Neural progenitor cell (in vitro differentiated cells): Measurements from ENCODE around the gene SYT15.

Experiments used
- EZH2 ChIP-seq: fragments of 200-600 bp; sonication (generic); IDR thresholded peaks from 2 replicates; pipeline ENCODE4 v1.6.1; 2017; ENCODE audit warnings: antibody characterized with exemption, mild to moderate bottlenecking, moderate library complexity
- EZH2phosphoT487 ChIP-seq: fragments of 200-600 bp; sonication (generic); IDR thresholded peaks from 2 replicates; pipeline ENCODE4 v1.6.1; 2017; ENCODE audit warnings: antibody characterized with exemption
- TF ChIP-seq, protein P1 (sequence below): fragments of 200-600 bp; sonication (generic); IDR thresholded peaks from 2 replicates; pipeline ENCODE4 v1.5.1; 2017; ENCODE audit warnings: antibody characterized with exemption, mild to moderate bottlenecking

DNA sequence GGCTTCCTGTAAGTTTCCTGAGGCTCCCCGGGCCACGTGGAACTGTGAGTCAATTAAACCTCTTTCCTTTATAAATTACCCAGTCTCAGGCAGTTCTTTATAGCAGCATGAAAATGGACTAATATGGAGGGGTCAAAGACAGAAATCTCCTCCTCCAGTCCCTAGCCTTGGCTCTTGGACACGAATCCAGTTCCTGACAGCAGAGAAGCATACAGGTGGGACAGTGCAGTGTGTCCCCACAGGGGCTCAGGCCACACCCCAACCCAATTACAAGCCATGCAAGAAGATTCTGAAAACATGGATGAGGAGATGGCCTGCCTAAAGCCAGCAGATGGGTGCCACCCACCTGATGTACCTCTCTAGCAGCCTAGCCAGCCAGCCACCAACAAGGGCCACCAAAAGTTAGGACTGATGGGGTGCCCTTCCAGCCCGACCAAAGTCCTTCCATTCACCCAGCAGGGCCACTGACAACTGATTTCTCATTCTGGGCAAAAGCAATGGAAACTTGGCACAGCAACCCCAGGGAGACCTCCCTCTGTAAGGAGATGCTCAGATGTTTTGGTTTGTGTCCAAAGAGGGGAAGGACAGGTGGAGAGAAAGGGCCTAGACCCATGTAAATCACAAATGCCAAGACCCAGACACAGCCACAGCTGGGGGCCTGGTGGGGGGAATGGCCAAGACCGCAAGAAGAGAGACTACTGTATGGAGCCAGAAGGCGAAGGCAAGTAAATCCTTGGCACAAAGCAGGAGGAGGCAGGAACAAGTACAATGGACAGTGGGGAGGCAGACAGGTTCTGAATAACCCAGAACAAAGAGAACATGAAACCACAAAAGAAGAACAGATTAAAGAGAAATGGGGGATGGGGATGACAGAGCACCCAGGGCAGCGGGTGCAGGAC, 36.1 kb upstream of the SYT15 start:
- TF ChIP-seq, protein P1, sequence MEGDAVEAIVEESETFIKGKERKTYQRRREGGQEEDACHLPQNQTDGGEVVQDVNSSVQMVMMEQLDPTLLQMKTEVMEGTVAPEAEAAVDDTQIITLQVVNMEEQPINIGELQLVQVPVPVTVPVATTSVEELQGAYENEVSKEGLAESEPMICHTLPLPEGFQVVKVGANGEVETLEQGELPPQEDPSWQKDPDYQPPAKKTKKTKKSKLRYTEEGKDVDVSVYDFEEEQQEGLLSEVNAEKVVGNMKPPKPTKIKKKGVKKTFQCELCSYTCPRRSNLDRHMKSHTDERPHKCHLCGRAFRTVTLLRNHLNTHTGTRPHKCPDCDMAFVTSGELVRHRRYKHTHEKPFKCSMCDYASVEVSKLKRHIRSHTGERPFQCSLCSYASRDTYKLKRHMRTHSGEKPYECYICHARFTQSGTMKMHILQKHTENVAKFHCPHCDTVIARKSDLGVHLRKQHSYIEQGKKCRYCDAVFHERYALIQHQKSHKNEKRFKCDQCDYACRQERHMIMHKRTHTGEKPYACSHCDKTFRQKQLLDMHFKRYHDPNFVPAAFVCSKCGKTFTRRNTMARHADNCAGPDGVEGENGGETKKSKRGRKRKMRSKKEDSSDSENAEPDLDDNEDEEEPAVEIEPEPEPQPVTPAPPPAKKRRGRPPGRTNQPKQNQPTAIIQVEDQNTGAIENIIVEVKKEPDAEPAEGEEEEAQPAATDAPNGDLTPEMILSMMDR = no peak
- TF ChIP-seq EZH2 (no peak), EZH2phosphoT487 (no peak)
